Ureter (tissue), 1 donor: Measurements from ENCODE around the gene STAP2. TPM values are rescaled to one million over a fixed set of nuclear protein-coding genes. Genes with fewer than 3 reads are reported as not detected.

Experiments used
- DNase-seq: peaks from one replicate; pipeline ENCODE4 v3.0.0-alpha.2; 2020; ENCODE audit warnings: low spot score
- total RNA-seq: library from RNA; stranded (reverse); gene quantifications from one replicate; pipeline ENCODE4 v1.2.4, GENCODE V29; 2023
- donor health status: DM: yes; HTN: yes; CAD: no.

STAP2 gene
- total RNA-seq, 1 donor from 2014 or later = 66.8 TPM

GRCh38 chr19:4328243-4328990, 10.2 kb downstream of the STAP2 start:
- peak; percentile 98 for DNase-seq

- no peak for DNase-seq
Measured at GRCh38 chr19:4327877-4328242, 10.8 kb downstream of the STAP2 start.

- DNase-seq = peak; percentile 85
Measured at GRCh38 chr19:4327252-4327876, 11.3 kb downstream of the STAP2 start.

GRCh38 chr19:4326837-4327251, 11.8 kb downstream of the STAP2 start:
- no peak for DNase-seq

- DNase-seq = no peak
Measured at GRCh38 chr19:4326215-4326836, 12.3 kb downstream of the STAP2 start.

GRCh38 chr19:4324228-4324627, 14.4 kb downstream of the STAP2 start:
- DNase-seq = no peak

GRCh38 chr19:4323692-4324091, 14.9 kb downstream of the STAP2 start:
- DNase-seq = no peak

GRCh38 chr19:4322942-4323665, 15.5 kb downstream of the STAP2 start:
- no peak for DNase-seq

- no peak for DNase-seq
Measured at GRCh38 chr19:4320419-4320818, 18.2 kb downstream of the STAP2 start.

GRCh38 chr19:4319067-4319718, 19.4 kb downstream of the STAP2 start:
- no peak for DNase-seq

- DNase-seq = no peak
Measured at GRCh38 chr19:4318460-4318859, 20.2 kb downstream of the STAP2 start.

- no peak for DNase-seq
Measured at GRCh38 chr19:4316956-4317355, 21.7 kb downstream of the STAP2 start.

GRCh38 chr19:4313847-4314490, 24.7 kb downstream of the STAP2 start:
- DNase-seq = no peak

GRCh38 chr19:4310247-4311121, 28.1 kb downstream of the STAP2 start:
- DNase-seq = no peak

GRCh38 chr19:4305659-4306058, 33.0 kb downstream of the STAP2 start:
- no peak for DNase-seq

GRCh38 chr19:4305257-4305612, 33.4 kb downstream of the STAP2 start:
- no peak for DNase-seq

- DNase-seq = no peak
Measured at GRCh38 chr19:4304538-4305256, 33.9 kb downstream of the STAP2 start, which contains the start of gene FSD1. TSS of gene FSD1 (plus strand) at chr19:4304598. CDS start at chr19:4304747, 149 bp downstream.

GRCh38 chr19:4303819-4304537, 34.6 kb downstream of the STAP2 start:
- no peak for DNase-seq

- DNase-seq = no peak
Measured at GRCh38 chr19:4302243-4302640, 36.4 kb downstream of the STAP2 start, which contains the start of gene TMIGD2. TSS of gene TMIGD2 (minus strand) at chr19:4302389. CDS start at chr19:4302385, 4 bp downstream.
